Breast epithelium (tissue), 4 donors: Measurements from ENCODE around the gene USP32. TPM values are rescaled to one million over a fixed set of nuclear protein-coding genes. Genes with fewer than 3 reads are reported as not detected.

Source experiments
- DNase-seq, 2 donors: peaks; one replicate each; pipeline ENCODE4 v3.0.0-alpha.2; 2019; ENCODE audit warnings: low spot score in 2 of 2
- H3K27ac ChIP-seq, 2 donors: fragments of 200-600 bp; sonication (generic) in 1 of 2; one replicate each; pipeline ENCODE4 v1.5.1; 2016 to 2019; ENCODE audit warnings: mild to moderate bottlenecking in 1 of 2
- H3K27me3 ChIP-seq, 2 donors: fragments of 200-600 bp; sonication (generic) in 1 of 2; one replicate each; pipeline versions ENCODE4 v1.5.1 to v1.6.0; 2017 to 2019; ENCODE audit warnings: control low read depth in 1 of 2, mild to moderate bottlenecking in 1 of 2
- H3K36me3 ChIP-seq: fragments of 200-600 bp; one replicate; pipeline ENCODE4 v1.5.1; 2019
- H3K4me1 ChIP-seq, 2 donors: fragments of 200-600 bp; sonication (generic); one replicate each; pipeline ENCODE4 v1.5.1; 2016 to 2019; ENCODE audit warnings: control low read depth in 1 of 2
- H3K4me3 ChIP-seq, 3 donors: fragments of 200-600 bp; sonication (generic); 1 replicate in 2 of 3; 2 replicates in 1 of 3; pipeline ENCODE4 v1.5.1; 2016 to 2019; ENCODE audit warnings: mild to moderate bottlenecking in 3 of 3, moderate library complexity in 2 of 3
- H3K9me3 ChIP-seq, 2 donors: fragments of 200-600 bp; sonication (generic) in 1 of 2; one replicate each; pipeline ENCODE4 v1.5.1; 2016 to 2019; ENCODE audit warnings: control low read depth in 1 of 2
- POLR2A ChIP-seq: fragments of 450-650 bp; IDR thresholded peaks from one replicate; pipeline ENCODE4 v1.6.1; 2016; ENCODE audit warnings: antibody characterized with exemption, mild to moderate bottlenecking, moderate library complexity
- POLR2AphosphoS5 ChIP-seq, 3 donors: sonication (generic); formaldehyde crosslinking; IDR thresholded peaks; one replicate each; pipeline ENCODE4 v1.6.1; 2017; ENCODE audit warnings: antibody characterized with exemption in 3 of 3
- intact Hi-C: fragments of 100-400 bp; cut with DNase I; formaldehyde crosslinking; loops from one replicate; pipeline ENCODE4 v1.15.1; 2023; ENCODE audit warnings: low total_unique reads
- total RNA-seq, 3 donors: library from RNA; depleted of rRNA; stranded (reverse); fragments of >200 nt; gene quantifications; one replicate each; pipeline ENCODE4 v1.1.0, GENCODE V29; 2016
- TF ChIP-seq, protein P1 (sequence below), 3 donors: fragments of 450-650 bp; IDR thresholded peaks; one replicate each; pipeline ENCODE4 v1.5.1; 2016 to 2017; ENCODE audit warnings: antibody characterized with exemption in 3 of 3, mild to moderate bottlenecking in 3 of 3, moderate library complexity in 3 of 3

The USP32 gene
- total RNA-seq, 3 donors from 2014 or later: 66.2 to 95.1 (median 69.1) TPM

GRCh38 chr17:60280673-60281072, 111.3 kb downstream of the USP32 start:
- H3K9me3 ChIP-seq: no peaks in the 10 kb centered on the region
- H3K27me3 ChIP-seq: no peaks in the 10 kb centered on the region
- no peaks in the 10 kb centered on the region for H3K36me3 ChIP-seq
- H3K4me3 ChIP-seq: no peak overlapping the region
- H3K4me1 ChIP-seq: no peaks in the 10 kb centered on the region
- intact Hi-C loops: no loop called here
- H3K27ac ChIP-seq: no peak overlapping the region
- TF ChIP-seq POLR2AphosphoS5 (IDR thresholded peaks at IDR 0.05): no peak
- TF ChIP-seq POLR2A: no peak
- TF ChIP-seq, protein P1, sequence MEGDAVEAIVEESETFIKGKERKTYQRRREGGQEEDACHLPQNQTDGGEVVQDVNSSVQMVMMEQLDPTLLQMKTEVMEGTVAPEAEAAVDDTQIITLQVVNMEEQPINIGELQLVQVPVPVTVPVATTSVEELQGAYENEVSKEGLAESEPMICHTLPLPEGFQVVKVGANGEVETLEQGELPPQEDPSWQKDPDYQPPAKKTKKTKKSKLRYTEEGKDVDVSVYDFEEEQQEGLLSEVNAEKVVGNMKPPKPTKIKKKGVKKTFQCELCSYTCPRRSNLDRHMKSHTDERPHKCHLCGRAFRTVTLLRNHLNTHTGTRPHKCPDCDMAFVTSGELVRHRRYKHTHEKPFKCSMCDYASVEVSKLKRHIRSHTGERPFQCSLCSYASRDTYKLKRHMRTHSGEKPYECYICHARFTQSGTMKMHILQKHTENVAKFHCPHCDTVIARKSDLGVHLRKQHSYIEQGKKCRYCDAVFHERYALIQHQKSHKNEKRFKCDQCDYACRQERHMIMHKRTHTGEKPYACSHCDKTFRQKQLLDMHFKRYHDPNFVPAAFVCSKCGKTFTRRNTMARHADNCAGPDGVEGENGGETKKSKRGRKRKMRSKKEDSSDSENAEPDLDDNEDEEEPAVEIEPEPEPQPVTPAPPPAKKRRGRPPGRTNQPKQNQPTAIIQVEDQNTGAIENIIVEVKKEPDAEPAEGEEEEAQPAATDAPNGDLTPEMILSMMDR (IDR thresholded peaks at IDR 0.05): no peak
- DNase-seq: no peak

DNA sequence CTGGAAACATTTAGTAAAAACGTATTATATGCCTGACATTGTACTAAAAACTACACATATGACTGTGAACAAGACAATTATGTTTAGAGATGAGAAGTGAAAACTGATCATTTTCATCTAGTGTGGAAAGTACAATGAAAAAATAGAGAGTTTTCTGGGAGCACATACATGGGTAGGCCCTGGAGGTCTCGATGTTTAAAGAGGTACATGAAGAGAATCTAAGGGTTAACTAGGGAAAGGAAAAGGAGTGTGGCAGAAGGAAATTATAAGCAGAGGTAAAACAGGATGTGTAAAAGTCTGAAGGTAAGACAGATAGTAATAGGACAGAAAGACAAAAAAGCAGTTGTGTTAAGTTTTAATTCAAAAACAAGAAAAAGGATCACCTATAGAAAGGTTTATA, 113.7 kb downstream of the USP32 start:
- H3K27me3 ChIP-seq: no peaks in the 10 kb centered on the region
- H3K9me3 ChIP-seq: no peaks in the 10 kb centered on the region
- H3K4me3 ChIP-seq: no peak overlapping the region
- DNase-seq: no peak
- intact Hi-C loops: no loop called here
- H3K27ac ChIP-seq: no peak overlapping the region
- no peaks in the 10 kb centered on the region for H3K36me3 ChIP-seq
- TF ChIP-seq, protein P1 (IDR thresholded peaks at IDR 0.05): no peak
- TF ChIP-seq POLR2A (no peak), POLR2AphosphoS5 (IDR thresholded peaks at IDR 0.05) (no peak)
- H3K4me1 ChIP-seq: no peaks in the 10 kb centered on the region

GRCh38 chr17:60277258-60277657, 114.7 kb downstream of the USP32 start:
- no peaks in the 10 kb centered on the region for H3K27me3 ChIP-seq
- intact Hi-C loops: no loop called here
- no peak for TF ChIP-seq POLR2A
- TF ChIP-seq, protein P1 (IDR thresholded peaks at IDR 0.05): no peak
- no peak for TF ChIP-seq POLR2AphosphoS5 (IDR thresholded peaks at IDR 0.05)

DNA sequence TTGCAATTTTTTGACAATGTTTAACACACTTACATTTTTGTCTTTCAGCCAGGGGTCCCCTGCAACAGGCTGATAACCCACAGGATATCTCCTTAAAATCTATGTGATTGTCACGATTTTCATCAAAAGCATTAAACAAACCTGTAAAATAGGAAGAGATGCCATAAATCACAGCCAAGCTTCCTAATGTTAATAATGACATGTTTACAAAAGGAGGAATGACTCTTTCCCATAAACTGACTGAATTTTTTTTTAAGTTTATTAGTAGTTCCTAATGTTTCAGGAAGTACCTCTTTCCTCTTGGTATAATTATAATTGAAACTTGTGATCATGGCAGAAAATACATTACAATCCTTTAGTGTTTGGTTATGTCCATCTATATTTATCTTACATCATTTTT, 122.5 kb downstream of the USP32 start:
- Histone ChIP-seq H3K4me1 (no peaks in the 10 kb centered on the region), H3K9me3 (no peaks in the 10 kb centered on the region)
- TF ChIP-seq, protein P1 (IDR thresholded peaks at IDR 0.05): no peak
- TF ChIP-seq POLR2AphosphoS5 (IDR thresholded peaks at IDR 0.05): no peak
- no peak for TF ChIP-seq POLR2A

More at GRCh38 chr17:60277258-60277657, 114.7 kb downstream of the USP32 start:
- no peaks in the 10 kb centered on the region for H3K9me3 ChIP-seq
- no peak for DNase-seq
- H3K4me3 ChIP-seq: no peak overlapping the region
- H3K27ac ChIP-seq: no peak overlapping the region
- H3K36me3 ChIP-seq: no peaks in the 10 kb centered on the region
- no peaks in the 10 kb centered on the region for H3K4me1 ChIP-seq

DNA sequence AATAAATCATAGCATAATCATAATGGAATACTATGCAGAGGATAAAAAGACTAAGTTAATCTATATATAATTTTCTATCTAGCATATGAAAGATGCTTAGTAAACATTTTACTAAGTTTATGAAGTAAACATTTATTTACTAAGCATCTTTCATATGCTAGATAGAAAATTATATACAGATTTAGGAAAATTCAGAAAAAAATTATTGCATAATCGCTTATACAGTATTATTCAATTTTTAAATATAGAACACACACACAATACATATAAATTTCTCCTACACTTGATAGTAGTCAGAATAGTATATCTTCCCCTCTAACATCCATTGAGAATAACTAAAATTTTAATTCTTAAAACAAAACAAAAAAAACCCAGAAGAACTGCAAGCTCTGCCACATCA, 131.4 kb downstream of the USP32 start:
- Histone ChIP-seq H3K4me3 (no peak overlapping the region), H3K9me3 (no peaks in the 10 kb centered on the region), H3K4me1 (no peaks in the 10 kb centered on the region), H3K27me3 (no peaks in the 10 kb centered on the region), H3K36me3 (no peaks in the 10 kb centered on the region), H3K27ac (no peak overlapping the region)
- no peak for DNase-seq
- TF ChIP-seq POLR2AphosphoS5 (IDR thresholded peaks at IDR 0.05): no peak
- TF ChIP-seq, protein P1 (IDR thresholded peaks at IDR 0.05): no peak
- no peak for TF ChIP-seq POLR2A
- intact Hi-C loops: no loop called here

More for the DNA sequence above, 122.5 kb downstream of the USP32 start:
- intact Hi-C loops: no loop called here
- no peak for DNase-seq
- Histone ChIP-seq H3K4me3 (no peak overlapping the region), H3K27ac (no peak overlapping the region), H3K36me3 (no peaks in the 10 kb centered on the region), H3K27me3 (no peaks in the 10 kb centered on the region)
